GM19238 (cell line): ENCODE results near the gene CYP4F11.
"Not testable (repeated sequence)": the region's sequence is repeated elsewhere in the genome, so short reads cannot be mapped to it uniquely, and the experiment has no call there.

Experiments used
- DNase-seq: peaks from one replicate; pipeline ENCODE4 v3.0.0; 2011; ENCODE audit warnings: low spot score; ENCODE audit not compliant: insufficient read length

CYP4F11 gene

DNA sequence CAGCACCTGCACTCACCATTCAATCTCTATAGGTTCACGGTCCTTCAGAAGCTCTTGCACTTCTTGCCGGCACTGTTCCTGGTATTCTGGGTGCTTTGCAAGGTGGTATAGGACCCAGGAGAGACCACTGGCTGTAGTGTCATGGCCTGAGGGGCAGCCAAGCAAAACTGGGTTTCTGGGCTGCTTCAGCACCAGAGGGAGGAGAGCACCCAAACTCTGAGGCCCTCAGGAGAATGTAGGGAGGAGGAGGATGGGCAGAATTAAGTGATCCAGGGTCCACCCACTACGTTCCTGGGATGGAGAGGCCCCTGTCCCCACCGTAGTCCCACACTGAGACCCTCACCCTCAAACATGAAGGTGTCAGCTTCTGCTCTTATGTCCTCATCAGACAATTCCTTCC, 12.3 kb downstream of the CYP4F11 start:
- no peak for DNase-seq

DNA sequence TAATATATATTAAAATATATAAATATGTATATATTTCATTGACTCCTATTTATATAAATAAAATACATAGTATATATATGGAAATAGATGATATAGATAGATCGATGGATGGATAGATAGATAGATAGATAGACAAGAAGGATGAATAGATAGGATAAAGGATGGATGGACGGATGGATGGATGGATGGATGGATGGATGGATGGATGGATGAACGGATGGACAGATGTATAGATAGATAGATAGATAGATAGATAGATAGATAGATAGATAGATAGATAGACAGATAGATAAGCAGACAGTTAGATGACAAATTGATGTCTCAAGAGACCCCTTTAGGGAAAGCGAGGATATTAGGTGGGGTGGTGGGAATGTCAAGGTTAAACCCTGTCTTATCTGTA, 15.1 kb downstream of the CYP4F11 start:
- DNase-seq = no peak

DNA sequence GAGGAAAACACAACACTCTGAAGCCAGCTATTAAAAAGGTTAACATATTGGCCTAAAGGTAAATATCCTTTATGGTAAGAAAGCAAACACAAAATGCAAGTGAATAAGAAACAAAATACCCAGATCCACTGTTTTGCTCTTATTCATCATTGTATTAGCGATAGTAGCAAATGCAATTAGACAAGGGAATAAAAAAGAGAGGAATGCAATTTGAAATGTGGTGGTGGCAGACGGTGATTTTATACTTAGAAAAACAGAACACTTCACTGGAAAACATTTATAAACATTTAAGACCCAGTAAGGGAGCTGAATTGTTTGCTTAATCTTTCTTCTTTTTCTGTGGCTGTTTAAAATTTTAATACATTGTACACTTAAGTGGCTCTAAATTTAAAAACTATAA, 19.2 kb downstream of the CYP4F11 start:
- no peak for DNase-seq

DNA sequence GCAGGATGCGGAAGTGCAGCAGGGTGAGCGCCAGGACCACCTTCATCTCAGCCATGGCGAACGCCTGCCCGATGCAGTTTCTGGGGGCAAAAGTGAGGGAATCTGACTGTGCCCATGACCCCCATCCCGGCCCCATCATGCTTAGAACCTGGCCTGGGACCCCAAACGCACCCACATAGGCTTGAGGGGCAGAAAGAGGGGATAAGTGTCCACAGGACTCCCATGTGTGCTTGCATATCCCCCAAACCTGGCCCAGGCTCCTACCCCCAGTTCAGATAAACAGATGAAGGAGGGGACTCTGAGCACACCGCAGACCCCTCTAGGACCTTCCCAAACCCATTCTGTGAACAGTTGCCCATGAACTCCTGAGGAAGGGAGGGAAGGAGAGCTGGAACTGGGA, 20.5 kb downstream of the CYP4F11 start:
- DNase-seq = no peak

DNA sequence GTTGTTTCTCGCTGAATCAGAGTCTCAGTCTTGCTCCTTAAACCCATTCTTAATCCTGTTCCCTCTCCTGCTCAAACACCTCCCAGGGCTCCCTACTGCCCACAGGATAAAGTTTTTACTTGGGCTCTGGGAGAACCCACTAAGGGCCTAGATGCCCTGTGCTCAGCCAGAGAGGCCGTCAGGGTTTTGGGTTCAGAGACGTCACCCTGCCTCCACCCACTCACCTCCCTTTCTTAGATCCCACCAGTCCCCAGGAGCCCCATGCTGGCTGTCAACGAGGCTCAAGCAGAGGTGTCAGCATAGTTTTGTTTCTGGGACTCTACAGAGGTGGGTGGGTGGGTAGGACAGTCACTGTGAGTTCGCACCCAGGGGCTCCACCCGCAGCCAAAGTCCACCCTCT, 20.9 kb downstream of the CYP4F11 start:
- no peak for DNase-seq

DNA sequence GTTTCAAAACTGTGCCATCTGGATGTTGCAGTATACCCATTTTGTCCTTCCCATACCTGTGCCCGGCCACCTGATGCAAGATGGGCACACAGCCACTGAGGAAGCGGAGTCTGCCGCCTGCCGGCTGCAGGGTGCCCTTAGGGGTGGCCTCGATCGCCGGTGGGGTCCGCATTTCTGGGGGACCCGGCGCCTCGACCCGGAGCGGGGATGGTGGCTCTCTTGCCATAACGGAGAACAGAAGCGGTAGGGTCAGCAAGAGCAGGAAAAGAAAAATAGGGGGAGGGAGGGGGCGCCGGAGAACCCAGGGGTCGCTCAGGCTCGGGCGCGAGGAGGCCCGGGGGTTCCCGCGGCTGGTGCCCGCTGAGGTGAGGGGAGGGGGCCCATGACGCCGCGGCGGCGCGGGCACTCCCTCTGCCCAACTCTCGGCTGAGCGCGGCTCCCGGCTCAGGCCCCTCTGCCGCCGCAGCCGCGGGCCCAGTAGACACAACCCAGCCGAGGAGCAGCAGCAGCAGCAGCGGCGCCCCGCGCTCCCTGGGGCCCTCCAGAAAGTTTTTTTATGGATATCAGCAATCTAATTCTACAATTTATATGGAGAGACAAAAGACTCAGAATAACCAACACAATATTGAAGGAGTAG, 22.6 kb downstream of the CYP4F11 start:
- DNase-seq = no peak

DNA sequence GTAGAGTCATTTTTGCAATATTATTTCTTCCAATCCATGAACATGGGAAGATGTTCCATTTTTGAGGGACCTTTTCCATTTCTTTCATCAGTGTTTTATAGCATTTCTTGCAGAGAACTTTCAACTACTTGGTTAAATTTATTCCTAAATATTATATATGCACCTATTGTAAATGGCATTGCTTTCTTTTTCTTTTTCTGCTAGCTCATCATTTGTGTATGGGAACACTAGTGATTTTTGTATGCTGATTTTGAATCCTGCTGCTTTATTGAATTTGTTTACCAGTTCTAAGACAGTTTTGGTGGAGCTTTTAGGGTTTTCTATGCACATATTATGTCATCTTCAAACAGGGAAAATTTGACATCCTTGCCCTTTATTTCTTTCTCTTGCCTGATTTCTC, 29.3 kb downstream of the CYP4F11 start:
- DNase-seq = no peak

DNA sequence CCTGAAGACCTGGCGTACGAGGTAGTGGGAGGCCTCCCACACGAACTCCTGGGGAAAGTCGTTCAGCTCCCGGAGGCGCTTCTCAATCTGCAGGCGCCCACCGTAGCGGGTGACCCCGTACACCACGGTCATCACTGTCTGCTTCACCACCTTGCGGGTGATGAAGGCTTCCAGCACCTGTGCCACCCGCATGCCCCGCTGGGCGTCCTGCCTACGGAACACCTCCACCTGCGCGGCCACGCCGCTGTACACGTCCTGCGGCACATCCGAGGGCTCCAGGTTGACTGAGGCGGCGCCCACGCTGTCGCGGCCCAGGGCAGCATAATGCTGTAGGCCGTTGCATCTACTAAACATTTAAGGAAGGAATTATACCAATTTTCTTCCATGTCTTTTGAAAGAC, 31.4 kb downstream of the CYP4F11 start:
- not testable (repeated sequence) for DNase-seq

DNA sequence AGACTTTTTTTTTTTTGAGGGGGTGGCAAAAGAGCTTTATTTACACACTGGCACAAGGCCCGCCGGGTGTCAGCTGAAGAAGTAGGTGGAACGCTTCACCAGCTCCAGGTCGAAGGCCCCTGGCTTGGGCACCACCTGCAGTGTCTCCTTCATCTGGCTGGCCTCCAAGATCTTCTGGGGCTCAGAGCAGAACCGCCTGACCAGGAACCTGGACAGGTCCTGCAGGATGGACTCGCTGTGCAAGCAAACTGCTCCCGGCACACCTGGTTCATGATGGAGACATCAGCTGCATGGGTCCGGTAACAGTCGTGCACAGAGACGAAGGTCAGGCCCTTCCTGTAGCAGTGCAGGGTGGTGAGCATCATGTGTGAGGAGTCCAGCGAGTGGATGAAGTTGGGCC, 32.1 kb downstream of the CYP4F11 start:
- DNase-seq = no peak

DNA sequence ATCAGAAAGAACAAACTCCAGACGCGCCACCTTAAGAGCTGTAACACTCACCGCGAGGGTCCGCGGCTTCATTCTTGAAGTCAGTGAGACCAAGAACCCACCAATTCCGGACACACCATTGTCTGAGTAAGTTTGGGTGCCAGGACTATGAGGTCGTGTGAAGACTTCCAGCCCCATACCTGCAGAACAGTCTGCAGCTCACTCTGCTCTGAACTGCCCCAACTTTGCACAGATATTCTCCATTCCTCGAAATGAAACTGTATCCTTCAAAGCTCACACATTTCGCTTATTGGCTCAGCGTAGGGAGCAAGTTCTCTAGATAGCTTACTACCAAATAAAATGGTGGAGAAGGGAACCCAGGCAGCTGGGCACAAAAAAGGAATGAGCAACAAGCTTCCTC, 33.8 kb downstream of the CYP4F11 start:
- DNase-seq = no peak

DNA sequence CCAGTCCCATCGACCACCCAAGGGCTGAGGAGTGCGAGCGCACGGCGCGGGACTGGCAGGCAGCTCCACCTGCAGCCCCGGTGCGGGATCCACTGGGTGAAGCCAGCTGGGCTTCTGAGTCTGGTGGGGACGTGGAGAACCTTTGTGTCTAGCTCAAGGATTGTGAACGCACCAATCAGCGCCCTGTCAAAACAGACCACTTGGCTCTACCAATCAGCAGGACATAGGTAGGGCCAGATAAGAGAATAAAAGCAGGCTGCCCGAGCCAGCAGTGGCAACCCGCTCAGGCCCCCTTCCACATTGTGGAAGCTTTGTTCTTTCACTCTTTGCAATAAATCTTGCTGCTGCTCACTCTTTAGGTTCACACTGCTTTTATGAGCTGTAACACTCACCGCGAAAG, 34.3 kb downstream of the CYP4F11 start:
- DNase-seq = not testable (repeated sequence)

DNA sequence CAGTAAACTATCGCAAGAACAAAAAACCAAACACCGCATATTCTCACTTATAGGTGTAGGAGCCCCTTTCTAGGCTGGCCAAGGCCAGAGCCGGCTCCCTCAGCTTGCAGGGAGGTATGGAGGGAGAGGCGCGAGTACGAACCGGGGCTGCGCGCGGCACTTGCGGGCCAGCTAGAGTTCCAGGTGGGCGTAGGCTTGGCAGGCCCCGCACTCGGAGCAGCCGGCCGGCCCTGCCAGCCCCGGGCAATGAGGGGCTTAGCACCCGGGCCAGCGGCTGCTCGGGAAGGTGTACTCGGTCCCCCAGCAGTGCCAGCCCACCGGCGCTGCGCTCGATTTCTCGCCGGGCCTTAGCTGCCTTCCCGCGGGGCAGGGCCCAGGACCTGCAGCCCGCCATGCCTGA, 34.8 kb downstream of the CYP4F11 start:
- DNase-seq = not testable (repeated sequence)

DNA sequence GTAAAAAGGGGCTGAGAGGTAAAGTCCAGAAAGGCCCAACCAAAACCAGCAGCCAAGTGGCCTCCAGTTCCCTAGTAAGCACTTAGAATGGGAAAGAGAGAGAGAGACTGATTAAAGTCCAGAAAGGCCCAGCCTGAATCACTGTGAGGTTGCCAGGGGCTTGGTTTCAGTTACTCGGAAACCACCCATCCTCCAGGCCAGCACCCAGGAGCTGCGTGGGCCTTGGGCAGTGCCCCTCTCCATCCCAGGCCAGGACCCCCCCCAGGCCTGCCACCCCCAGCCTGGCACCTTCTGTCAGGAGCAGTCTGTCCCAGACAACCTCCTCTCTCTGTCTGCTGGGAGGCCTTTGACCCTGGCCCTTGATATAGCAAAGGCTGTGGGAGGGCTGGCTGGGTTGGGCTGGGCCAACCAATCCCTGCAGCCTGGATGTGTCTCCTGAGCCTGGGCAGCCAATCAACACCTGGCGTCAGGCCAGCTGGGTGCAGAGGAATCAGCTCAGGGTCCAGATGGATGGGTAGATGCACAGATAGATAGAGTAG, 36.5 kb downstream of the CYP4F11 start, which contains the start of gene CYP4F2:
CYP4F2 (minus strand) TSS at position 337 of the 539 bp plus-strand sequence. CDS start 463 bp downstream, outside the sequence.
- DNase-seq = no peak

DNA sequence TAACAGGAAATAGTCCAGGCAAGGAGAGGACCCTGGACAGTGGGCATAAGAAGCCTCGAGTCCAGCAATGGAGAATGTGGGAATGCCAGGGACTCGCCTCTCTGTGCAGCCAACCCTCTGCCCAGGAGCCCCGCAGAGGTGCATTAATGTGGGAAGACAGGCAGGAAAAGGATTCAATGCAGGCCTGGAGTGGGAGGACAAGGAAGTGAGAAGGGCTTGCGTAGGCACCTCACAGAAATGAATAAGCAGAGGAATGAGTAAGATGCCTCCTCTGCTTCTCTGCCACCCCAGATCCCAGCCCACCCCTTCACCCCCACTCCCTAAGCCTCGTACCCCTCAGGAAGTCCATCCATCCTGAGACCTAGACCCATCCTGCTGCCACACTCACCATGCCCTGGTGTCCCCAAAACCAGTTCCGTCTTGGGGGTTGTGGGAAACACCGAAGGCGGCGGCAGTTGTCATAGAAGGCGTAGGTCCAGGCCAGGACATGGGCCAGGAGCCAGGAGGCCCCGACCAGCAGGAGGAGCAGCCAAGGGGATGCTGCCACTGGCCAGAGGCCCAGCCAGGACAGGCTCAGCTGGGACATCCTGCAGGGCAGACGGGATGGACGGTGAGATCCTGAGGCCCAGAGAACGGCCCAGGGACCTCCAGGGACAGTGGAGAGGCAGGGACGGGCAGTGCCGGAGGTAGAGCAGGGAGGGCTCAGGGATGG, 37.1 kb downstream of the CYP4F11 start:
- no peak for DNase-seq

DNA sequence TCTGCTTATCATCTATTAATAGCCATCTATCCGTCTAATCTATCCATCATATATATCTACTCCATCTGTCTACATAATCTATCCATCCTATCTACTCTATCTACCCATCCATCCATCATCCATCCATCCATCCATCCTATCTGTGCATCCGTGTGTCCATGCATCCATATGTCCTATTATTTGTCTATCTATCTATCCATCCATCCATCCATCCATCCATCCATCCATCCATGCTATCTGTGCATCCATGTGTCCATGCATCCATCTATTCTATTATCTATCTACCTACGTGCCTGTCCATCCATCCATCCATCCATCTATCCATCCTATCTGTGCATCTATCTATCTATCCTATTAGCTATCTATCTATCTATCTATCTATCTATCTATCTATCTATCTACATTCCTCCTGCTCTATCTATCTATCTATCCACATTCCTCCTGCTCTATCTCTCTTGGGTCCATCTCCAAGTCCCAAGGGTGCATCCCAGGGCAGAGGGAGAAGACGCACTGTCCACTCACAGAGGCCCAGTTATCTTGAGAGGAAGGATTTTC, 38.4 kb downstream of the CYP4F11 start:
- no peak for DNase-seq

DNA sequence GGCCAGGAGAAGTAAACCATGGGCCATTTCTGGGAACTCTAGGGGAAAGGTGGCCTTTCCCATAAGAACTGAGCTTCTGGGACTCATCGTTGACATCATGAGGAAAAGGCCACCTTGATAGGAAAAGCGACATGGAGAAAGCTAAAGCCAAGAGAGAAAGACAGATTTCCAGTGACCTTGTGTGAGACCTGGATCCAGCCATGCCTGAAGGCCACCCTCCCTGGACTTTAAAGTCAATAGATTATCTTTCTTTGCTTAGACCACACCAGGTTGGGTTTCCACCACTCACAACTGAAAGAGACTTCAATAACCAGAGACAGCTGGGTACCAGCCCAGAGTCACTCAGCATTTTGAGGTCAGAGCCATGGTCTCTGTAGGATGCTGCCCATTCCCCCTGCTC, 40.0 kb downstream of the CYP4F11 start:
- DNase-seq = no peak

DNA sequence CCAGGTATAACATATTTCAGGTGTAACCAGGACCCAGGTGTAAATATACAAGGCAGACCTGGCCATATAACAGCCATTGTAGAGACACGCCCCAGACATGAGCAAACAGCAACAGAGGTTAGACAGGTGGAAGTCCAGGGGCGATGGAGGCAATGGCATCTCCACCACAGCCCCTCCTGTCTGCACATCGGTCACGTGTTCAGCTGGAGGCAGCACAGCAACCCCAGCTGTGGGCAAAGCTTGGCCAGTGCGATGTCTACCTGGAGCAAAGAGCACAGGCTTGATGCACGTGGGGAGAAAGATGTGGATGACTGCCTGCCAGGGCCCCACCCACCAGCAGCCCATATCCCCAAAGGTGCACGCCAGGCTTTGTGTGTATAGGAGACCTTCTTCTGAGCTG, 40.9 kb downstream of the CYP4F11 start:
- DNase-seq = no peak

DNA sequence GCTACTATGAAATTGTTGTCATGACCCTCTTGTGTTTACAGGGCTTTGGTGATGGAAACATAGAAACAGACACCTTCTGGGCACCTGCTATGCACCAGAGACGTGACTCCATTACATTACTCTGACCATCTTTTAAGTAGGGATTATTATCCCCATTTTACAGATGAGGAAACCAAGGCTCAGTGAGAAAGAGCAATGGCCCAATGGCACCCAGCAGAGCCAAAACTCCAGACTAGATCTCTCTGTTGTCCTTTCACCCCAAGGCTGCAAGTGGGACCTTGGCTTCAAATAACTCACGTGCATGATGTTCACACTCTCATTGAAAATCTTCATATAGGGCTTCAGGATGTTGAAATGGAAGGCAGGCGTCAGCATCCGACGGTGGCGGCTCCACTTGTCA, 42.3 kb downstream of the CYP4F11 start:
- no peak for DNase-seq

DNA sequence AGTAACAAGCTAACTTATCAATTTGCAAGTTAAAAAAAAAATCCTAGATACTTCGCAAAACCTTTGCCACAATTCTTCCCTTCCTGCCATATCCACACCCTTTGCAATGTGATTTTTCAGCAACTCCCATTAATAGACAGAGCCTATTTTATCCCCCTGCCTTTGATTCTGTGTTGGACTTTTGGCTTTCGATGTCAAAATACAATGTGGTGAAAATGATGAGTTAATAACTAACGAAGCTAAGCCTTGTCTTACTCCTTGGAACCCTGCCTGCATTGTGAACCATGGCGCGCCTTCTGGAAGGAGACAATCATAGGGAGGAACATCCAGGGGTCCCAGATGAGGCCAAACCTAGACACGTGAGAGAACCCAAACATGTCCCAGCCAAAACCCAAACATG, 42.9 kb downstream of the CYP4F11 start:
- no peak for DNase-seq

DNA sequence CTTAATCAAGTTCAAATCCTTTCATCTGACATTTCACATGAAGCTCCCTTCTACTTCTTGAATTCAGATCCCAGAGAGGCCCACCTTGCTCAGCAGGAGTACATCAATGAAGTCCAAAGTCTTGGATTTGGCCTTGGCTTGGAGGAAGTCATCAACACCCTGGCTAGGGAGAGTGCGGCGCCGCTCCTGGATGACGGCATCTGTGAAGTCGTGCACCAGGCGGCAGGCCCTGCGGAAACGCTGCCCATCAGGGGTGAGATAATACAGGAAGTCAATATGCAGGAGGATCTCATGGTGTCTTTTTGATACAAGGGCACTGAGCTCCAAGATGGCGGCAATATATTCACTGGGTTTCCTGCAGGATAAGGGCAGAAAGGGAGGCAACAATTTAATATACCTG, 45.0 kb downstream of the CYP4F11 start:
- DNase-seq = not testable (repeated sequence)

DNA sequence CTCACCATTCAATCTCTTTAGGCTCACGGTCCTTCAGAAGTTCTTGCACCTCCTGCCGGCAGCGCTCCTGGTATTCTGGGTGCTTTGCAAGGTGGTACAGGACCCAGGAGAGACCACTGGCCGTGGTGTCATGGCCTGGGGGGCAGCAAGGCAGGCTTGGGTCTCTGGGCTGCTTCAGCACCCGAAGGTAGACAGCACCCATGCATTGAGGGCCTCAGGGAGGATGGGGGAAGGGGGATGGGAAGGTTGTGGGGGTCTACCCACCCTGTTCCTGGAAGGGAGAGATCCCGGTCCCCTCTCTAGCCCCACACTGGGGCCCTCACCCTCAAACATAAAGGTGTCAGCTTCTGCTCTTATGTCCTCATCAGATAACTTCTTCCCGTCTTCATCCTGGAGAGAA, 48.4 kb downstream of the CYP4F11 start:
- DNase-seq = no peak

DNA sequence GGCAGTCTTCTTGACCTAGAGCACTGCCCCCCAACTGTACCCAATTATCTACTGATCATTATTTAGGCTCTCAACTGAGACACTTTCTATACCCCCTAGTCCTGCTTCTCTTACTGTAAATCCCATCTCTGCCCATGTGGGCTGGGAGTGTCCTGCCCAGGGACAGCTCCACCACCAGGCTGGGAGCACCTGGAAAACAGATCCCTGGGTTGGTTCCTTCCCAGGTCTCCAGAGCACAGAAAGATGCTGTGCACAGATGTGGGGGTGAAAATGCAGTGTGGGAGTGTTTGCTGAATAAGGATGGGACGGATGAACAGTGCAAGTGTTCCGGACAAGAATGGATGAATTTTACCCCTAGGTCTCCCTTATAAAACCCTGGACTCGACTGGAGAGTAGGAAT, 49.2 kb downstream of the CYP4F11 start:
- DNase-seq = no peak

DNA sequence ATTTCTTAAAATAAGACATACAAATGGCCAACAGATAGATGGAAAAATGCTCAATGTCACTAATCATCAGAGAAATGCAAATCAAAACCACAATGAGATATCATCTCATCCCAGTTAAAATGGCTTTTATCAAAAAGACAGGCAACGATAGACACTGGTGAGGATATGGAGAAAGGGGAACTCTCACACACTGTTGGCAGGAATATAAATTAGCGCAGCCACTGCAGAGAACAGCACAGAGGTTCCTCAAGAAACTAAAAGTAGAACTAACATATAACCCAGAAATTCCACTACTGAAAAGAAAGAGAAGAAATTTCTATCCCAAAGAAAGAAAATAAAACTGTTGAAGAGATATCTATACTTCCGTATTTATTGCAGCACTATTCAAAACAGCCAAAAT, 51.0 kb downstream of the CYP4F11 start:
- not testable (repeated sequence) for DNase-seq
